ENCODE results near the gene JUN.
"Not testable (repeated sequence)": the region's sequence is repeated elsewhere in the genome, so short reads cannot be mapped to it uniquely, and the experiment has no call there.

Gene JUN

DNA sequence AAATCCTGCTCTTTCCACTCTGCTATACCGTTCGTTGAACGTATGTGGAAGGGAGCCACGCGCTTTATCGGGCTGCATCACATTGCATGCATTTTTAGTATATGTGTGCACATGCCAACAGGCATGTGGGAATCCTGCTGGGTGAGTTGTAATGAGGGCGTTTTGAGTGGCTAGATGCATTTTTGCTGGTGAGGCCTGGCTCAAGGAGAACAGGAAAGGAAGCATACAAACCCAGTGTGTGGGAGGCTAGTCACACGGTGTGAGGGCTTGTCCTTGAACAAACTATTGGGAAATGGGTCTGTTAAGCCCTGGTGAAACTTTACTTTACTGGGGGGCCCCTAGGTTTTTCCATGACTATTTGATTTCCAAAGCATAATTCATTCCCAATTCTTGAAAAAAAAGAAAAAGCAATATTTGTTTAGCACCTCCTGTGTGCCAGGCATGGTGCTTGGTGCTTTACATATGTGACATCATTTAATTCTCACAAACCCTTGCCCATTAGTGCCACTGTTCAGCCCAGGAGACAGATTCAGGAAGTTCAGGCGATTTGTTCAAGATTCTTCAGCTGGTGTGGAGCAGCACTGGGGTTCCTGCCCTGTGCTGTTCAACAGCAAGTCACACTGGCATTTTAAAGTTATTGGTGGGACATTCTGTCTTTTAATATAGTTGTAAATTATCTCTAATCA, 25.6 kb upstream of the JUN start:
- no peak for DNase-seq

DNA sequence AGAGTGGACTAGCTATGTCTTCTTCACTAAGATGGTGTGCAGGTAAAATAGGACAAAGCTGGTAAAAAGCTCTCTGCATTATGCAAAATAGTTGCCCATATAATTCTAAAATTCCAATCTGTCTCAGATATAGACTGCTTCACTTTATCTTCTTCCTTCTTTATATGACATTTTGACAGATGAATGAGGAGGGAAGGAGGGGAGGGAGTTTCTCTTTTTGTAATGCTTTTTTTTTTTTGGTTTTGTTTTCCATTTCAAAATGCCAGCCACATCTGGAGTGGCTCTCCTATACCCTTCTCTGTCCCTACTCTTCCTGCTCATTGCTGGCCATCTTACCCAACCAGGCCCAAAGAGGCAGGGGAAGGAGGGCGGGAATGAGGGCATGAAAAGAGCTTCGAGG, 24.2 kb upstream of the JUN start:
- no peak for DNase-seq

DNA sequence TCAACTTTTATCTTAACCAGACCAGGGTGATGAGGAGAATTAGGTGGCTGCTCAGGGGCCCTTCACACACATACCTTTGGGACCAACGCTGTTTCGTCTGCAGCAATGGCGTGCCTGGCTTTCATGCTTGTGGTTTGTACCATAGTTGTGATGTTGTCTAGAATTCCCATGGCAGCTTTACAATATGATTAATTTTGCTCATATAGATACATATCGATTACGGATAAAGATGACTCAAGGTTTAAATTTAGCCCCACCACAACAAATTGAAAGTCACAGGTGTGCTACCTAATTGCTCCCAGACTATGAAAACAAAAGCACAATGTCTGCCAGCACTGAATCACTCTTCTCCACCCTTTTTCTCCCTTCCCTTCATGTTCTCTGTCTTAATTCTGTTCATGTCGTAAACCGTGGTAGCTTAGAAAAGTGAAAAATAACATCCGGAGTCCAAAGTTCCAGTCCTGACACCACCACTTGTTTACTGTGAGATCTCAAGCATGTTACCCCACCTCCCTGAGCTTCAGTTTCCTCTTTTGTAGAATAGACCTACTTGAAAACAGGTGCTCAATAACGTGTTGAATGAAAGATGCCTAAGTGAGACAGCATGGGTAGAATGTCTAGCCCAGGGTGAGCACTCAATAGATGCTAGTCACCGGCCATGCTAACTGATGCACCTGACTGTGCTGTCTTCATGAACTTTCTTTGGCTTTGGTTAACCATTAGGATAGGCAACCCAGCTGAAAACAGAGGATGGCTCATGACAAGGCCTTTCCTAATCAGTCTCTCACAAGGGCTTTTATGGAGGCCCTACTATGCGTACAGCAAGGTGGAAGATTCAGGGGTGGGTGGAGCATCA, 22.1 kb upstream of the JUN start:
- DNase-seq, result no peak

DNA sequence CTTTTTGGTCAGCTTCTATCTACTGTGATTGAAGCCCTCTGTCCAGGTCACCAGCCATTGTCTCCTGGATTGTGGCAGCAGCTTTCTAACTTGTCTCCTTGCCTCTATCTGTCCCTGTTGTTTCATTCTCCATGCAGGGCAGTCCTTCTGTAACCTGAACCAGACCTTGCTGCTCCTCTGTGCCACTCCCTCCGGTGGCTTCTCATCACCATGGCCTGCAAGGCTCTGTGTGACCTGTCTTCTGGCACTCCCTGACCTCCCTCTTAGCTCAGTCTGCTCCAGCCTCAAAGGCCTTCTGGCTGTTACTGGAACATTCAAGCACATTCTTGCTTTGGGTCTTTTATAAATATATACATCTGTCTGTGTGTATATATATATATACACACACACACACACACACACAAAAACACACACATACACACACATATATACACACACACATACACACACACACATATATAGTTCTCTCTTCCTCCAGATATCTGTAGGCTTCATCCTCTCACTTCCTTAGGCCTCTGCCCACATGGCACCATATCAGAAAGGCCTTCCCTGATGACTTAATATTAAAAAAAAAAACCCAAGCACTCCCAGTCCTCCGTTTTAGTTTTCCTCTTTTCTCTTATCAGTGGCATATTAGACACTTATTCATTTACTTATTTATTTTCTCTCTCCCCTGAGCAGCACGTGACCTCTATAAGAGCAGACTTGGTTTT, 21.2 kb upstream of the JUN start:
- DNase-seq, result no peak

DNA sequence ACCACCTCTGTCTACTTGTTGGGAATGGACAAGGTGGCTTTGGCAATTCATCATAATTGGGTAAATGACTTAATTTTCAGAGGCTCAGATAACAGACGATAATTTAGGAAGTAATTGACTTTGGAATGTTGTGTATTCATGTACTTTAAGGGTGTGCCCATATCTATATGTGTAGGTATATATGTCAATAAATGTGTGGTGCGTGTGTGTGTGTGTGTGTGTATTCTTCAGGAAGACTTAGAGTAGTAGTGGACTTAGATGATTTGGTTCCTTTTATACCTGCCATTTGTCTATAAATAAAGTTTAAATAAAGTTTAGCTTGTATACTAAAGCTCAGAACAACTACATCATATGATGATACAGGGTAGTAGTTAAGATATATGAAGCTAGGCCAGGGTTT, 20.0 kb upstream of the JUN start:
- DNase-seq, result no peak

DNA sequence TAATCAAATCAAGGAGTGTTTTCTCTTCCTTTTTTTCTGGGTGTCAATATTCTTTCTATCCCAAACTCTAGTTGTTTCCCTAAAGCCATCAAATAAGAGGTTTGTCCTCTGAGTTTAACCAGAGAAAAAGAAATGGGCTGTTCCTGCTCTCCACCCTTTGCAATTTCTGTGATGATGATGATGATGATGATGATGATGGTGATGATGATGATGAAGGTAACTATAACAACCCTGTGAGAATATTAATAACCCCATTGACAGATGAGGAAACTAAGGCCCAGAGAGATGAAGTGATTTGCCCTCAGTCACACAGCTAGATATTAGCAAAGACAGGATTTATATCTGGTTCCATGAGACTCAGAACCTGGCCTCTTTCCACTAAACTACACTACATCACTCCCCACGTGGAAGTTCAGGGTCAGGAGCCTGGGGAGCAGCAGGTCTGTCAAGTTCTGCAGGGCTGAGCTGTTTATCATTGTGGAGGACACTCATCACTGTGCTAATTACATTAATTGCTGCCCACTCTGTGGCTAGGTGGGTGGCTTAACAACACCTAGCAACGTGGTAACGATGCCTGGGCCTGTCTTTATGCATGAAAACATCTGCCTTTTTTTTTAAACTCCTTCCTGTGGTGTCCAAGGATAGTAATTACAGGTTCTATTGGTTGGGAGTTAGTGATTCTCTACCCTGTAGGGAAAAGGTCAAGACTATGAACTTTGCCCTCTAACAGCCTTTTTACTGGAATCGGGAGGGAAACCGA, 19.0 kb upstream of the JUN start:
- DNase-seq, result no peak

DNA sequence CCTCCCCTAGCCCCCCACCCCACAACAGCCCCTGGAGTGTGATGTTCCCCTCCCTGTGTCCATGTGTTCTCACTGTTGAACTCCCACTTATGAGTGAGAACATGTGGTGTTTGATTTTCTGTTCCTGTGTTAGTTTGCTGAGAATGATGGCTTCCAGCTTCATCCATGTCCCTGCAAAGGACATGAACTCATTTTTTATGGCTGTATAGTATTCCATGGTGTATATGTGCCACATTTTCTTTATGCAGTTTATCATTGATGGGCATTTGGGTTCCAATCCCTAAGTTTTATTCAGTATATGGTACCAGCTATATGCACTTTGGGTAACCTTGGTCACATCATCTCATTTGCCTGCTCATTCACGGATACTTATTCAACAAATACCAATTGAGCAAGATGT, 17.4 kb upstream of the JUN start:
- DNase-seq, result not testable (repeated sequence)

DNA sequence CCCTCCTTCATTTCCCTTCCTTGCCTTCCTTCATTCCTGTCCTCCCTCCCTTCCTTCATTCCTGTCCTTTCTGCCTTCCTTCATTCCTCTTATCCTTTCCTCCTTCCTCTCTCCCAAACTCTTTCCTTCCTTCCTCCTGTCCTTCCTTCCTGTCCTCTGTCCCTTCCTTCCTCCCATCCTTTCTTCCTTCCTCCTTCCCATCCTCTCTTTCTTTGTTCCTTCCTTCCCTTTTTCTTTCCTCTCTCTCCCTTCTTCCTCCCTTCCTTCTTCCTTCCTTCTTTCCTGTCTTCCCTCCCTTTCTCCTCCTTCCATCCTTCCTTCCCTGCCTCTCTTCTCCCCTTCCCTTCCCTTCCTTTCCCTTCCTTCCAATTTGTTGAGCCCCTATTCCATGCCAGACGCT, 15.8 kb upstream of the JUN start:
- DNase-seq, result no peak

DNA sequence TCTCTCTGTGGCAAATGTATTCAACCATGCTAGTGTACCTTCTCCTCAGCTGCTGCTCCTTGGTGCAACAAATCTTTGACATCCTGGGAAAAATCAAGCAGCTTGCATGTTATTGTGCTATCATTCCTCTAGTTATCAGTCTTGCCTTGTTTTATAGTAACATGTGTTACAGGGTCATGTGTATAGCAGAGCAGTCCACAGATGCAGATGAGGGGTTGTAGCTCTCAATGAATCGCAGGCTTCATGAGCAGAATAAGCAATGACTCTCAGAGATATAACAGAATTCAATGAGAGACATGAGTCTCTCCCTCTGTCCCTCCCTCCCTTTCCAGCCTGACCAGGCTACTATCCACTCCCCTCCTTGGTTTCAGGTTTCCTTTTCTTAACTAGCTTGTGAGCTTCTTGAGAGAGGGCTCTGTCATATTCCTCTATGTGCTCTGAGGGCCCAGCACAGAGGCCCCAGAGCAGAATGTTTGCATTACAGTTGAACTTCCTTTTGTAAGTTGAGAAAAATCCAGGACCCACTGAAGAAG, 15.1 kb upstream of the JUN start:
- no peak for DNase-seq

DNA sequence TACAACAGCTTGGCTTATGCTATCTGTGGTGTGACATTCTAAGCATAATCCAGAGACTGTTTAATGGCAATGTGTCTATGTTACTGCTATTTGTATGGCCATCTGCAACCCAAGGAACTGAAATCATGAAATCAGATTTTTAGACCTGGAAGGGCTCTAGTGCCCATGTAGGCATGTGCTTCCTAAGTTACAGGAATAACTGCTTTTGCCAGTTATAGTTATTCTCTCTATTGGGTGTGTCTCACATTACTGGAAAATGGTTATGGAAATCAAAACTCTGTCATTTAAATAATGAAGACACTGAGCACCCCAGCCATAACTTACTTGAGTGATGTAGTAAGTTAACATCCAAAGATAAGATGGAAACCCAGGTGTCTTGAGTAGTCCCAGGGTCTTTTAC, 12.6 kb upstream of the JUN start:
- DNase-seq, result no peak

DNA sequence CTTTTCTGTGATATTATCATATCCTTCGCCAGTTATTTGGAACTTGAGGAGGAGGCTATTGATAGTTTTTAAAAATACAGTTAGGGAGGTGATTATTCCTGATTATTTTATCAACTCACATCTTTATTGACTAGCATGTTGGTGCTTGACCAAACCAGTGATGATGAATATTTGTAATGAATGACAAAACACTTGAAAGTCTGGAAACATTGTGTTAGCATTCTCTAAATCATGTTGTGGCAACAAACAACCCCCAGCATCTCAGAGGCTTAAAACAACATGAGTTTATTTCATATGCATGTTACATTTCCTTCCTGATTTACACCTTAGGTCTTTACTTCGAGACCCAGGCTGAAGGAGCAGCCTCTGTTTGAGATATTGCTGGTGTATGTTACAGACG, 10.7 kb upstream of the JUN start:
- no peak for DNase-seq

DNA sequence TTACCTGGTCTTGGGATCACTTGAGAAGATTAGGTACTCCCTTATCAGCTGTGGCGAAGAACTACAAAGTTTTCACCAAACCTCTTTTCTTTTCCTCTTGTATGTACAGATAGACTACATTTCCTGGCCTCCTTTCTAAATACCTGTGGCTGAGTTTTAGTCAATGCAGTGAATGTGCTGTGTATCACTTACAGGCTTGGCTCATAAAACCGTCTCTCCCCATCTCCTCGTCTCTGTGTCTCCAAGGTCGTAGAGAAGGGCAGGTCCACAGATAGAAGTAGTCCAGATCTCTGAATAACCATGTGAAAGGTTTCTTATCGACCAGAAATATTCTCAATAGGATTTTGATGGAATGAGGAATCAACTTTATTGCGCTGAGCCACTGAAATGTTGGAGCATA, 9.0 kb upstream of the JUN start:
- no peak for DNase-seq

DNA sequence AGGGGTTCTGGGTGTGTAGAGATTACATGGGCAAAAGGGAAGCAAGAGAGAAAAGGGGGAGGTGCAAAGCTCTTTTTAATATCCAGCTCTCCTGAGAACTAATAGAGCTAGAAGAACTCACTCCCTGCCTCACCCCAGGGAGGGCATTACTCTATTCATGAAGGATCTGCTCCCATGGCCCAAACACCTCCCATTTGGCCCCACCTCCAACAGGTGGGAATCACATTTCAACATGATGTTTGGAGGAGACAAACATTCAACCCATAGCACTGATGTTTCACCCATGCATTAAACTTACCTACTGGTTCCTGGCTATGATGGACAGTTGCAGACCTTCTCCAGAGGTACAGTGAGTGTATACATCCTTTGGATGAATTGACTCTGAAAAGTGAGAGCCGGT, 7.3 kb upstream of the JUN start:
- no peak for DNase-seq

DNA sequence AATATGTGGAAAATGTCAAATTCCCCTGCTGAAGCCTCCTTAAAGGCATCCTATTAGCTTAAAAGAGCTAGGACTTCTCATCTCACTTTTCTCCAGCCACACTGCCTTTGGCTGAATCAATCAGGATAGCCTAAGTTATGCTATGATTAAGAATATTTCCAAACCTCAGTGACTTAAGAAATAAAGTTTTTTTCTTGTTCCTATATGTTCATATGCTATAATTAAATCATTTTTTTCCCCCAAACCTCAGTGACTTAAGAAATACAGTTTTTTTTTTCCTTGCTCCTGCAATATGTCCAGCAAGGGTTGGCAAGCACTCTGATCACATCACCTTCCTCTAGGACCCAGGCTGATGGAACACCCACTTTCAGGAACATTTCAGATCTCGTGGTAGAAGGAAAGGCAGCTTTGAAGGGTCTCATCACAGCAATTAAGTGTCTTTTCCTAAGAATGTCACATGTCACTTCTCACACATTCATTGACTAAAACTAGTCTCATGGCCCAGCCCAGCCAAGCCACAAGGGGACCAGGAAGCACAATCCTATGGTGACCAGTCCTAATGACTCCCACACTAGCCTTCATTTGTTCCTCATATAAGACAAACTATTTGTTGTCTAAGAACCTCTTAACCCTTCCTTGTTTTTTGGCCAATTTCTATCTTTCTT, 6.3 kb upstream of the JUN start:
- DNase-seq, result no peak

DNA sequence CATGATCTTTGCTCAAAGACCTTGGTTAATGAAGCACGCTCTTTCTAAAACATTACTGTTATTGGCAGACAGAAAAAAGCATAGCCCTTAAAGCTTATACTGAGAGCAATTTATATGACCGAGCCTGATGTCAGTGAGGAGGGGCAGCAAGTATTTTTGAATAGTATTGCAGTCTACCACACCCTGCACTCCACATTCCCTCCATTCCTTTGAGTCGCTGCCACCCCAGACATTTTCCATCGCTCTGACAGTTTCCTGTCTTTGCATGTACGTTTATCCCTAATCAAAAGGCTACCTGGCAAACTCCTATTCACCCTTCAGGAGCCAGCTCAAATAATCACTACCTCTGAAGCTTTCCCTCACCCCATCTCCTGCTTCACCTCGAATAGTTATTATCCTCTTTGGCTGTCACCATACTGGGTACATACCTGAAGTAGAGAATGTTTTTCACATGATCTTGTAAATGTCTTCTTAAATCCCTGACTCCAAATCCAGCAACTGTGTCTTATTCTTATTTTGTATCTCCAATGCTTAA, 5.5 kb upstream of the JUN start:
- DNase-seq, result no peak

DNA sequence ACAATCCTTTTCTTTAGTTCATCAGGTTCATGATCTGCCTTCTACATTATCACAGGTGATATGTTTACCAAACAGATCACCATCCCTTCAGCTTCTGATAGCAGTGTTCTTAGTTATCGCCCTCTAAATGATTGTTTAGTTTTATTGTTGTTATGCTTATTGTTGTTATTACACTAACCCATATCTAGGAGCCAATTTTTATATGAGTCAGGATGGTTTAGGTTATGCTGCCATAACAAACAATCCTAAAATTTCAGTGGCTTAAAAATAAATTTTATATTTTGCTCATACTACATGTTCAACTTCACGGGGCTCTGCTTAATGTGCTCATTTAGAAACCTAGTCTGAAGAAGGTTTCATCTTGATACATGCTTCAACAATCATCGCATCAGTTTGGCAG, 4.4 kb upstream of the JUN start:
- no peak for DNase-seq

DNA sequence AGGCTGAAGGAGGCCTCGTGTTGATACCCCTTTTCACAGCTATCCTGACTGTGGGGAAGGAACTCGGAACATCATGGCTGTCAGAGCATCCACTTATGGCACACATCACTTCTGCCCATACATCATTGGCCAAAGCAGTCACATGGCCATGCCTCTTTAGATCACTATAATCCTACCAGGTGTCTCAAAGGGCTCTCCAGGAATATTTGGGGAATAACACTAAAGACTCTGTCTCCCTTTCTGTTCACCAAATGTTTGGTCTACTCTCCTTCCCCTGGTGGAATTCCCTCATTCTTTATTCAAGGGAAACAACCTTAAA, 3.0 kb upstream of the JUN start:
- DNase-seq, result no peak

DNA sequence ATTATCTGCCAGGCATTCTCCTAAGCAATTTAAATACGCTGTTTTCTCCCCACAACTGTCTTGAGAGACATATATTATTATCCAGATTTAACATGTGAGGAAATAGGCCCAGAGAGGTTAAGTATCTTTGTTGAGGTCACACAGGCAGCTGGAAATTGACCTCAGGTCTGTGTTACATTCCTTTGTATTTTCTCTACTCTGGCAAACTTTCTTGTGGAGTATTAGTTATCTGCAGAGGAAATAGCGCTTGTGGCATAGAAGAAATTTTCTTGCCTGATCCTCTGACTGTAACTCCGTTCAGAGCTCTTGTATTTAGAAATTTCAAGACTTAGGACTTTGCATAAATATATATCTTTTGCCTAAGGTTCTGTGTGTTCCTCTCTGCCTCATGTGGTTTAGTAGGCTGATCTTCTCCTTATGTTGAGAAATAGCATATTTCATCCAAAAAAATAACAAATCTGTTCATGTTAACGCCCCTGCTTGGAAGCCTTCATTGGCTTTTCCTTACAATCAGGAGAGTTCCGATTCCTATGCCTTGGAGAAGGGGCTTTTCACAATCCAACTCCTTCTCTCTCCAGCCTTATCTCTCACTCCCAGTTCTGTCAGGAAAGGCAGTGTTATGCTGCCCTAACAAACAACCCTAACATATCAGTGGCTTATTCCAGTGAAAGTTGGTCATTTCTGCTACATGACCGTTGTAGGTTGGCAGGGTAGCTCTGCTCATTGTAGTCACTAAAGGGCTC, 2.5 kb upstream of the JUN start:
- DNase-seq, result no peak

DNA sequence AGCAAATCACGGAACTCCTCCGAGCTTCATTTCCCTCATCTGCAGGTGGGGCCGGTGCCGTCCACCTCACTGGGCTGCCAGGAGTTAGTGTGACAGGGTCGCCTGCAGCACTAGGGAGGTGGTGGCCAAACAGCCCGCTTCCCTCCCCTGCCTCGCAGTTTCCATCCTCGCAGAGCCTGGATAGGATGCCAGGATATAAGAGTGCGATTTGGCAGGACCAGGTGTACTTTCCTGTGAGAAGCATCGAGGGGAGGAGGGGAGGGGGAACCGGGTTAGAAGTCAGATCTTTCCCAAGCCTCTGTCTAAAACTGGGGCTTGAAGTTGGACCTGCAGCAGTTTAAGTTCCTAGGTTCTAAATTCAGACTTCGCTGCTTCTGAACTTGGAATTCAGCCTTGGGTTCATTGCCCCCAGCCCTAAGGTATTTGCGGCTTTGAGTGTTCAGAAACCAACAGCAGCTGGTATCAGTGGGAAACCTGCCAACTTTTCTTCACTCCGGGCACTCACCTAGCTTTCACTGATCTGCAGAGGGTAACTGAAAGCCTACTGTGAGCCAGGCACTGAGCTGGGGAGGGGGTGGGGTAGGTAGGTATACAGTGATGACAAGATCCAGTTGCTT, 1.7 kb upstream of the JUN start:
- DNase-seq, result peak in 12 of 56 donors; percentile 13 to 55 (median 41)
